Head of caudate nucleus (tissue), 42 donors: Measurements from ENCODE around the gene VSTM4.

Source experiments
- DNase-seq, 42 donors: peaks; one replicate each; pipeline versions ENCODE4 v3.0.0 to v3.0.0-alpha.2; 2020 to 2021; ENCODE audit warnings: mixed read lengths in 7 of 42
- intact Hi-C: fragments of 100-400 bp; cut with DNase I; formaldehyde crosslinking; loops from one replicate; pipeline ENCODE4 v1.15.0; 2022

The VSTM4 gene

GRCh38 chr10:49000437-49001398 lies 114.6 kb downstream of the VSTM4 start:
- peak in 1 of 42 donors; percentile 8 for DNase-seq
- intact Hi-C loops = no loop called here

- intact Hi-C loops = no loop called here
- no peak for DNase-seq
These were observed 116.0 kb downstream of the VSTM4 start for GRCh38 chr10:48999346-48999745.

GRCh38 chr10:48996329-48996728 lies 119.0 kb downstream of the VSTM4 start:
- intact Hi-C loops = no loop called here
- no peak for DNase-seq

- intact Hi-C loops = no loop called here
- no peak for DNase-seq
These were observed 121.7 kb downstream of the VSTM4 start for GRCh38 chr10:48993627-48994026.

GRCh38 chr10:48990226-48990625 lies 125.1 kb downstream of the VSTM4 start:
- DNase-seq = peak in 4 of 42 donors; percentile 8 to 48 (median 23)
- intact Hi-C loops = no loop called here

- intact Hi-C loops = no loop called here
These were observed 129.6 kb downstream of the VSTM4 start for GRCh38 chr10:48985621-48986158.

GRCh38 chr10:48983648-48984351 lies 131.5 kb downstream of the VSTM4 start:
- DNase-seq = no peak
- intact Hi-C loops = no loop called here

More at GRCh38 chr10:48985621-48986158, 129.6 kb downstream of the VSTM4 start:
- no peak for DNase-seq

GRCh38 chr10:48982584-48982983 lies 132.7 kb downstream of the VSTM4 start:
- intact Hi-C loops = no loop called here
- DNase-seq = no peak

- intact Hi-C loops = no loop called here
- DNase-seq = peak in 40 of 42 donors; percentile 21 to 83 (median 57)
These were observed 133.9 kb downstream of the VSTM4 start for GRCh38 chr10:48981310-48981907.

- intact Hi-C loops = no loop called here
- no peak for DNase-seq
These were observed 137.0 kb downstream of the VSTM4 start for GRCh38 chr10:48978318-48978717.

GRCh38 chr10:48976196-48976595 lies 139.1 kb downstream of the VSTM4 start:
- DNase-seq = peak in 1 of 42 donors; percentile 7
- intact Hi-C loops = no loop called here

- DNase-seq = no peak
- intact Hi-C loops = no loop called here
These were observed 140.7 kb downstream of the VSTM4 start for GRCh38 chr10:48974510-48975156.

- DNase-seq = no peak
- intact Hi-C loops = no loop called here
These were observed 142.3 kb downstream of the VSTM4 start for GRCh38 chr10:48973065-48973464.

- intact Hi-C loops = no loop called here
- DNase-seq = no peak
These were observed 144.7 kb downstream of the VSTM4 start for GRCh38 chr10:48970654-48971053.

GRCh38 chr10:48970046-48970445 lies 145.3 kb downstream of the VSTM4 start:
- intact Hi-C loops = no loop called here
- DNase-seq = no peak

- no peak for DNase-seq
- intact Hi-C loops = no loop called here
These were observed 147.3 kb downstream of the VSTM4 start for GRCh38 chr10:48968036-48968435.

- intact Hi-C loops = no loop called here
- DNase-seq = no peak
These were observed 149.9 kb downstream of the VSTM4 start for GRCh38 chr10:48965460-48965859.
